Coronary artery (tissue), 2 donors: Measurements from ENCODE around the gene RBM4B.
A peak's percentile ranks its signal among the peaks of the same experiment; 100 is the strongest.

ENCODE experiments used
- DNase-seq: peaks from one replicate; pipeline ENCODE4 v3.0.0-alpha.2; 2017; ENCODE audit warnings: low spot score
- H3K27ac ChIP-seq, 2 donors: fragments of 200-600 bp; sonication (generic); one replicate each; pipeline ENCODE4 v1.5.1; 2016 to 2019
- H3K4me3 ChIP-seq: fragments of 200-600 bp; sonication (generic); 2 replicates; pipeline ENCODE4 v1.5.1; 2016; ENCODE audit warnings: mild to moderate bottlenecking, moderate library complexity
- TF ChIP-seq, protein P1 (sequence below): fragments of 200-600 bp; sonication (generic); IDR thresholded peaks from one replicate; pipeline ENCODE4 v1.5.1; 2019; ENCODE audit warnings: antibody characterized with exemption

RBM4B gene

GRCh38 chr11:66686100-66686785, 8.6 kb upstream of the RBM4B start:
- H3K27ac ChIP-seq = no peak overlapping the region
- H3K4me3 ChIP-seq = no peak overlapping the region
- no peak for DNase-seq
- TF ChIP-seq, protein P1, sequence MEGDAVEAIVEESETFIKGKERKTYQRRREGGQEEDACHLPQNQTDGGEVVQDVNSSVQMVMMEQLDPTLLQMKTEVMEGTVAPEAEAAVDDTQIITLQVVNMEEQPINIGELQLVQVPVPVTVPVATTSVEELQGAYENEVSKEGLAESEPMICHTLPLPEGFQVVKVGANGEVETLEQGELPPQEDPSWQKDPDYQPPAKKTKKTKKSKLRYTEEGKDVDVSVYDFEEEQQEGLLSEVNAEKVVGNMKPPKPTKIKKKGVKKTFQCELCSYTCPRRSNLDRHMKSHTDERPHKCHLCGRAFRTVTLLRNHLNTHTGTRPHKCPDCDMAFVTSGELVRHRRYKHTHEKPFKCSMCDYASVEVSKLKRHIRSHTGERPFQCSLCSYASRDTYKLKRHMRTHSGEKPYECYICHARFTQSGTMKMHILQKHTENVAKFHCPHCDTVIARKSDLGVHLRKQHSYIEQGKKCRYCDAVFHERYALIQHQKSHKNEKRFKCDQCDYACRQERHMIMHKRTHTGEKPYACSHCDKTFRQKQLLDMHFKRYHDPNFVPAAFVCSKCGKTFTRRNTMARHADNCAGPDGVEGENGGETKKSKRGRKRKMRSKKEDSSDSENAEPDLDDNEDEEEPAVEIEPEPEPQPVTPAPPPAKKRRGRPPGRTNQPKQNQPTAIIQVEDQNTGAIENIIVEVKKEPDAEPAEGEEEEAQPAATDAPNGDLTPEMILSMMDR = no peak

DNA sequence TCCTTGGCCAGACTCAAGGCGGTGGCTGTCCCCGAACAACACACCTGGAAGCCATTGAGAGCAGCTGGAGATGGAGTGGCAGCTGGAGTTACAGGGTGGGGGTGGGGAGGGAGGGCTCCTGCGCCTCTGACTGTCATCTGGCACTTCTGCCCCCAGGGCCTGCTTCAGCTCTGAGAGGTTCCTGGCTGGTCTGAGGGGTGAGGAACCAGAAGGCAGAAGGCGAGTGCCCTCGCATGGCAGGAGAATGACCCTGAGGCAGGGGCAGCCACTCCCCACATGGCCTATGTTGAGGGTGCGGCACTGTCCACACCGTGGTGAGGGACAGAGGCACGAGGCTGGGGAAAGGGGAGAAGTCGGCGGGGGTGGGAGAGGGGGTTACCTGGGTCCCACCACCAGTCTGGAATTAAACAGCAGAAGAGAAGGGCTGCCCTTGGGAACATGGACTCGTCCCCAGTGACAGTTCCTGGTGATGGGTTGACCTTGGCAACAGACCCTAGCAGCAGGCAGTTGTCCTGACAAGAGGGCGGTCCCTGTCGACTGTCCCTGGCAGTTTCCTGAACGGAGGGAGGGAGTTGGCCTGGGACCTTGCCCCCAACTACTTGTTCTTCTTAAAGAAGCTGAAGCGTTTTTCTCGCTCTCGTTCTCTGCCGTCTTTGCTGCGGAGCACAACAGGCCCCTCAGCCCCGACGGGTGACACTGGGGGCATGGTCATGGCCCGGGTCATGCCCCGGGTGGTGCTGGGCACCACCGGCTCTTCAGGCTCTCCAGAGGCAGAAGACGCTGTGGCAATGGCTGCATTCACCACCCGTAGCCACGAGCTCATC, 7.8 kb upstream of the RBM4B start:
- TF ChIP-seq, protein P1 = no peak
- H3K27ac ChIP-seq = no peak overlapping the region

DNA sequence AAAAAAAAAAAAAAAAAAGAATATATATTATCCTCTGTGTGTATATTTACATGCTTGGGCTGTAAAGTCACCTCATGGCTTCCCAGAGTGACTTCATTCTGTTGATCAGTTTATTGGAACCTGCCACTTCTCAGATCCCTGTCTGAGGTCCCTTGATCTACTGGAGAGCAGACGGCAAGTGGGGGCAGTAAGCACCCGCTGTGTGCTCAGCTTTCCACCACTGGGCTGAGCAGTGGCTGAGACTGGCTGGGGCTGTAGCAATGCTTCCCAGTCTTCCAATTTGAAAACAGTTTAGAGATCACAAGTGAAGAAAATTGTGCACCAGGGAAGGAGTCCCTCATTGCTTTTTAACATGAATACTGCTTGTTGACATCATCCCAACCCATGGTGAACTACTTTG, 6.9 kb upstream of the RBM4B start:
- Histone ChIP-seq H3K4me3 (no peak overlapping the region), H3K27ac (no peak overlapping the region)
- peak; percentile 17 for DNase-seq
- TF ChIP-seq, protein P1 = no peak

More for the DNA sequence above, 7.8 kb upstream of the RBM4B start:
- no peak for DNase-seq
- H3K4me3 ChIP-seq = no peak overlapping the region

- Histone ChIP-seq H3K27ac (no peak overlapping the region), H3K4me3 (no peak overlapping the region)
- no peak for DNase-seq
- TF ChIP-seq, protein P1 = no peak
These were observed 6.2 kb upstream of the RBM4B start for GRCh38 chr11:66683877-66684276.

DNA sequence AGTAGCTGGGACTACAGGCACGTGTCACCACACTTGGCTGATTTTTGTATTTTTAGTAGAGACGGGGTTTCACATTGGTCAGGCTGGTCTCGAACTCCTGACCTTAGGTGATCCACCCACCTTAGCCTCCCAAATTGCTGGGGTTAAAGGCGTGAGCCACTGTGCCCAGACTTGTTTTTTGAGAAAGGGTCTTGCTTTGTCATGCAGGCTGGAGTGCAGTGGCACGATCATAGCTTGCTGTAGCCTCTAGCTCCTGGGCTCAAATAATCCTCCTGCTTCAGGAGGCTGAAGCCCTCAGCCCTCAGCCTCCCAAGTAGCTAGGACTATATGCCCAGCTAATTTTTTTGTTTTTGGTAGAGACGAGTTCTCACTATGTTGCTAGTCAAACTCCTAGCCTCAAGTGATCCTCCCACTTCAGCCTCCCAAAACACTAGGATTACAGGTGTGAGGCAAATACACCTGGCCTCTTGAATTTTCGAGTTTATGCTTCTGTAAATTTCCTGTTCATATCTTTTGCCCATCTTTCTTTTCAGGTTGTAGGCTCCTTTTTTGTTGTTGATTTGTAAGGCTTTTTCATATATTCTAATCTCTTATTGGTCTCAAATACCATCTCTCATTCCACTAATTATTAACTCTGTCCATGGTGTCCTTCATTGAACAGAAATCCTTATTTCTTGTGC, 3.4 kb upstream of the RBM4B start:
- peak; percentile 50 for DNase-seq
- no peak overlapping the region for H3K27ac ChIP-seq
- TF ChIP-seq, protein P1 = no peak
- H3K4me3 ChIP-seq = no peak overlapping the region

DNA sequence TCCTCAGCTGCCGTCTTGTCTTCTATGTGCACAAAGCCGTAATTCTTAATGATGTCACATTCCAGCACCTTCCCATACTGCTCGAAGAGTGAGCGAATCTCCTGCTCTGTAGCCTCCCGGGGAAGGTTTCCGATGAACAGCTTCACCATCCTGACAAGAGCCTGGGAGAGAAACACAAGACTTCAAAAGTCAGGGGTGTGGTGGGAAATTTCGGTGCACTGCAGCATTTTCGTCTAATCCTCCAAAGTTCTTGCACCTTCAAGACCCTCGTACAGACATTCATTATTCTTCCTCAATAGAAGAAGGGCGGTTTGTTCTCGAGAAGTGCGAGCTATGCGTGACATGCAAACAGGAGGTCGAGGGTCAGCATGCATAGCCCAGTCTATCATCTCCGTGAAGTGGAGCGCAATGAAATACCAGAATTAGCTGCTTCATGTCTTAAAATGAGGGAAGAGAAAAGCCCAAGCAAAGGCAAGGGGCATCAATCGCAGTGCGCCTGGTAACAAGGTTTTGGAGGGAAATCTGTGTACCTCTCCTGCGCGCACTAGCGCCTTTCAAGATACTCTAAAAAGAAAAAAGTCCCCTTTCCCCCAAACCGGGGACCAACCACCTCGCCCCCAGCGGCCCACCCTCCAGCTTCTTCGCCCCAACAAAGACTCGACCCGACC, 622 bp downstream of the RBM4B start:
- DNase-seq = peak; percentile 52
- Histone ChIP-seq H3K27ac (peak overlapping the region; percentile 91 to 93), H3K4me3 (peak overlapping the region; percentile 75)
- TF ChIP-seq, protein P1 = no peak
